ENCODE data around the gene DBNL.

DBNL gene

DNA sequence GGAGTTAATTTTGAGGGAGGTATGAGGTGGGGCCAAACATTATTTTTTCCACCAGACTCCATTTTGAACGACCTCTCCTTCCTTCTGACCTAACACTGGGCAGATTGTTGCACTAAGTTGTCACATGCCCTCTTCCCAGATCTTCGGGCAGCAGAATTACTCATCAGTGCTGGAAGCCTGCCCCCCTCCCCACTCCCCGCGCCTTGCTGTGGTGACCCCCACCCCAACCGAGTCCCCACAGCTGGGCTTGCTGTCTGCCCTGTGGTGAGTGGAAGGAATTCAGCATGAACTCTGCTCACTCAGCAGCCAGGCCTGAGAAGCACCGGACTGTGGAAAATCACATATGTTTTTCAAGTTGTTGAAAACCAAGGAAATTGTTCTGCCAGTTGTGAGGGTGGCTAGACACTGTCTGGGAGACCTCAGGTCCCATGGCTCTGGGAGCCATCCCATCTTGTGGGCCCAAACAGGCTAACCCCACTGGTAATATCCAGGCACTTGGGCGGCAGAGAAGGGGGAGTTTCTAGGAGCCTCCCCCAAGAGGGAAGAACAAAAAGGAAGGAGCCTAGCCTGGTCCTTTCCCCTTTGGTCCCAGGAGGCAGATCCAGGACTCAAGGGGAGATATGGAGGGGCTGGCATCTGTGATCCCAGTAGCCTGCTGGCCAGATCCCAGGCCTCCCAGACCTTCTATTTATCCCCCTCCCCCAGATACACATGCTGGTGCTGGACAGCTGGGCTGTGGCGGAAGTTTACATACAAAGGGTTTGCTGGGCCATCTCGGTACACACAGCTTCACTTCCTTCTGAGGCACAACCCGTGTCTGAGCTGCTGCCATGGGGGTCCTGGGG is 56.2 kb downstream of the DBNL start:
- peak; percentile 35 for DNase-seq

DNA sequence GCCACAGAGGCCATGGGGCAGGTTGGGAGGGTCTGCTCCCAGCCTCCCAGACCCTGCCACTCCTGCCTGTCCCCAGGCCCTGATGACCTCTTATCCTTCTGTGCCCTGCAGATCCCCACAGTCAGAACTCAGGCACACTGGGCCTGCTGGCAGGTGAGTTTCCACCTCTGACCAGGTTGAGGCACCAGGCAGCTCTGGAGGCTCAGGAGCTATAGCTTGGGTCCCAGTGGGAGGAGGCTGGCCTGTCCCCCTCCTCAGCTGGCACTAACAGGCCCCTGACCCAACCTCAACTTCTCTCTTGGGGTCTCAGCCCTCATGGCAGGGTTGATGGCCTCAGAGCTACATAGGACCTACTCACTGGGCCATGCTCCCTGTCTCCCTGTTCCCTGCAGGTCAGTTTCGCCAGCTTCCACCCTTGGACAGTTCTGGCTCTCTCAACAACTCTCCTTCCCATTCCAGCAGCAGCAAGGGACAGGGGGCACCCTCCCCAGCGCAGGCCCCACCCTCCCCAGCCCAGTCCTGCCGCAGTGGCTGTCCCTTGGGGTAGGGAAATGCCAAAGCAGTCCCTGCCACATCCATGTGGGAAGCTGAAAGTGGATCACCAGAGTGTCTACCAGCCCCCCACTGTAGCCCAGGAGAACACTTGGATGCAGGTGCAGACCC is 56.9 kb downstream of the DBNL start:
- no peak for DNase-seq

DNA sequence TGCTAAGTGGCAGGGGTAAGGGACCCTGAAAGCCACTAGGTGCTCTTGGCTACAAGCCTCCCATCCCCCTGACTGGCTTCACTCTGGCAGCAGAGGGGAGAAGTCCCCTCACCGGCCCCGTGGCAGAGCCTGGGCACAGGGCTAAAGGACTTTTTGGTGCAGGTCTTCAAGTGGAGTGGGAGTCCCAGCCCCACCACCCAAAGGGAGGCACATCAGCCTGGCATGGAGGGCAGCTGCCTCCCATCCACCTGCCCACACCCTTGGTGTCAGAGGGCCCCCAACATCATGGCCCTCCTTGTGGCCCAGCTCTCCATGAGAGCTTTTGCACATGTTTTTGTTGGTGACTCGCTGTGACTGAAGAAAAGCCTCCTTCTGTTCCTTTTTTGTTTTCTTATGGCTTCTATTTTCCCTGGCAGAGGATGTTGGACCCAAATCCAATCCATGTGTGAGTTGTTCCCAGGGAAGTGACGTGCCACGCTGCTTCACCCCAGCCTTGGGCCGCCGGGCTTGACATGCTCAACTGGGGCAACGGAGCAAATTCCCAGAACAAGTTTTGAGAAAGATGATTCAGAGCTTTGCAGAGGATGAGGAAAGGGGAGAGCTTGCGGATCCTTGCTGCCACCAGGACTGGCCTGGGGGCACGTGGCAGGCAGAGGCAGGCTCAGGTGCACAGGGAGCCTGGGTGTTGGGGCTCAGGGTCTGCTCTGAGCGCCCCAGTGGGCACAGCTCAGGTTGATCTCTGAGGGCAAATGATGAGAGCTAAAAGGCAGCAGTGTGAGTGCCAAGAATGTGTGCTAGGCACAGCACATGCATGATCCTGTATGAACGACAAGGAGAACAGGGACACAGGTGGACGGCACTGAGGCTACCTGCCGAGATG is 57.7 kb downstream of the DBNL start:
- DNase-seq: peak; percentile 41

DNA sequence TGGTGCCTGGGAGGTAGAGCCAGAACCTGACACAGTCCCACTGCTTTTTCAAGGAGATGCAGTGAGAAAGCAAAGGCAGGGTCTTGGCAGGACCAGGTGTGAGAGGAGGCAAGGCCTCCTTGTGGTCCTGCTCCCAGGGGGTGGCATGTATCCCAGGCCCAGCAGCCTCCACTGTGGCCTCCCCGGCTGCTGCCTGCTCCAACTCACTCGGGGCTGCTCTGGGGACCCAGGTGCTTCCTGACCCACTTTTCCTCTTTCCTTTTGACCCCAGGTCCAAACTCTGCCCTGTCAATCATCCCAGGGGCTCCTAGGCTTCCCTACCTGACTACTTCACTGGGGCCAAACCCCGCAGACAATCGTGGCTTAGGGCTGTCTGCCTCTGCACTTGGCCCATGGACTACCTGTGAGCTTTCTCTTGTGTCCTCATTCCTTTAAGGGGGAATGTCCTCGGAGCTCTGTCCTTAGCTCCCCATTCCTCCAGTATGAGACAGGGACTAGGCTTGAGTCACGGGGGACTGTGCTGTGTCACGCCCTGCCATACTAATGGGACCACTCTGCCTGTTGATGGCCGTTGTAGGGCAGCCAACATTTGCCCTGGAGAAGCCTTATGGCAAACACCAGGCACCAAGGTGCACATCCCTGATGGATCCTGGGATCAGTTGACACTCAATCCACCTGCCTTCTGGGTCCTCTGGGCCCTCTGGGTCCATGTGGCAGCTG is 58.5 kb downstream of the DBNL start:
- no peak for DNase-seq

DNA sequence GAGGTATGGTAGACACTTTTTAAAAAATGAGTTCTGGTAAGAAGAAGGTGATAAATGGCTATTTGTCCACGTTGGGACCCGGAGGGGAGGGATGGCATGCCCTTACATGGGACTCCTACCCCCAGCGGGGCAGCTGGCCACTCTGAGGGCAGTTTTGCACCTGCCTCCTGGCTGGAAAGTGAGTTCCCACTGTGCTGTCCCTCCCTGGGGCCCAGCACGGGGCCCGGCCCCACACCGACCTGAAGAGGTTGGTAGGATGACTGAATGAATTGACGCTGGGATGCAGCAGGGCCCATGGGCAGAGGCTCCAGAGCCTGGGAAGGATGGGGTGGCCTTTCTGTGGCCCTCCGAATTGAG is 59.0 kb downstream of the DBNL start:
- DNase-seq: no peak

DNA sequence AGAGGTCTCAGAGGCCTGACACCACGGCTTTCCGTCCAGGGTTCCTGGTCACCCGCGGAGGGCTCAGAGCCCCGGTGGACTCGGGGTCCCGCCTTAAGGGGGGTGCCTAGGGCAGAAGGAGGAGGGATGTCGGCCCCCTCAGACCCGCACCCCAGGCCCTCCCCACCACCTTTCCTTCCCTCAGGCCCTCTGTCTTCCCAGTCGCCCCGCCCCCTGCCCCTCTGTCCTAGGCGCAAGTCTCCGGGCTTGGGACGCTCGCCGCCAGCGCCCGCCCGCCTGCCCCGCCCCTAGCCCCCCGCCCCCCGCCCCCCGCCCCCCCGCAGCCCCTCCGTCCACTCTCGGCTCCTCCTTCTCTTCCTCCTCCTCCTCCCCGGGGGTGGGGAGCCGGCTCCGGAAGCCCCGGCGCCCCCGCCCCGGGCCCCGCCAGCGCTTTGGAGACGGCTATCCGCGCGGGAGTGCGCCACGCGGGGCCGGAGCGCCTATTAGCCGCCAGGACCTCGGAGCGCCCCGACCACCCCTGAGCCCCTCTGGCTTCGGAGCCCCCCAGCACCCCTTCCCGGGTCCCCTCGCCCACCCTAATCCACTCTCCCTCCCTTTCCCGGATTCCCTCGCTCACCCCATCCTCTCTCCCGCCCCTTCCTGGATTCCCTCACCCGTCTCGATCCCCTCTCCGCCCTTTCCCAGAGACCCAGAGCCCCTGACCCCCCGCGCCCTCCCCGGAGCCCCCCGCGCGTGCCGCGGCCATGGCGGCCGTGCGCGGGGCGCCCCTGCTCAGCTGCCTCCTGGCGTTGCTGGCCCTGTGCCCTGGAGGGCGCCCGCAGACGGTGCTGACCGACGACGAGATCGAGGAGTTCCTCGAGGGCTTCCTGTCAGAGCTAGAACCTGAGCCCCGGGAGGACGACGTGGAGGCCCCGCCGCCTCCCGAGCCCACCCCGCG is 59.7 kb downstream of the DBNL start, which contains the start of gene AEBP1:
AEBP1 (plus strand) TSS at position 423 of the 937 bp plus-strand sequence; CDS start at position 744, 321 bp downstream.
- no peak for DNase-seq

DNA sequence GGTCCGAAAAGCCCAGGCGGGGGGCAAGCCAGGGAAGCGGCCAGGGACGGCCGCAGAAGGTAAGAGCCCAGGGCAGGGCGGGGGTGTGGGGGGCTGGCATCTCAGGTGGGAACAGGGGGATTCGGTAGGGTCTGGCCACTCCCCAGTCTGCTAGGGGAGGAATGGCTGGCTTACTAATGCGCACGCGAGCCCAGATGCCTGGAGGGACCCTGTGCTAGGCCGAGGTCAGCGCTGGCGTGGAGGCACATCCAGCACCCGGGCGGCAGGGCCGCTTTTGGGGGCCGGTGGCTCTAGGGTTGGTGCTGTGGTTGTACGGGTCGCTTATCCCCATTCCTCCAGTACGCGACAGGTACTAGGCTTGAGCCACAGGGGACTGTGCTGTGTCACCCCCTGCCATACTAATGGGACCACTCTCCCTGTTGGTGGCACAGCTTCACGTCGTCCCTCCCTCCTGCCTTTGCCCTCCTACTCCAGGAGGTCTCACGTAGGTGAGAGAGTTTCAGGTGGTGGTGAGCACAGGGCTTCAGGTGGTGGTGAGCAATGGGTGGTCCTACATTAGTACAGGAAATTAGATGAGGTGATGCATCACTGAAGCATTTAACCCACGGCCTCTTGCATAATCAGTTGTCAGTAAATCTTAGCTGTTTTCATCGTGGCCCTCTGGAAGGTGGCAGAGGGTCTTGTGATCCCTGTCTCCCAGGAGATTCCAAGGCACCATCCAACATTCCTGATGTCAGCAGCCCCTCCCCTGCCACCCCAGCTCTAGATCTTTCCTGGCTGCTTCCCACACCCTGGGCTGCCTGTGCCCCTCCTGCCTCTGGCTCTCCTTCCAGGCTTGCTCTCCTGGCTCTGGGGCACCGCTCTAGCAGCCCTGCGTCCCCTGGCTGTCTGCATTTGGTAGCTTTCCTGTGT is 60.6 kb downstream of the DBNL start:
- DNase-seq: peak; percentile 41

DNA sequence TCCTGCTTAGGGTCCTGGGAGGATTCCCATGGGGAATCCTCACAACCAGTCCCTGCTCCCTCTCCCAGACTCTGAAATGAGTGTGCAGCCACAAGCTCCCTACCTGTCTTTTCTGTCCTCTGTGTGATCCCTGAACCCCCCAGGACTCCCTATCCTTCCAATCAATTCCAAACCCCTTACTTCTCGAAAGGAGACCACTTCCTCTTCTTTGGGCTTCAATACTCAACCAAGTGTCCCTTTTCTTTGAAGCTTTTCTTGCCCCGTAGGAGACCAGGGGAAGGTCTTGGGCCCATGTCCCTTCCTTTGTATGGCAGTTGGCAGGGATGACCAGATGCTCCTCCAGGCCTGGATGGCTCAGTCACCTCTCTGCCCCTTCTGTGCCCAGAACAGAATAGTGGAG is 61.3 kb downstream of the DBNL start:
- DNase-seq: no peak

DNA sequence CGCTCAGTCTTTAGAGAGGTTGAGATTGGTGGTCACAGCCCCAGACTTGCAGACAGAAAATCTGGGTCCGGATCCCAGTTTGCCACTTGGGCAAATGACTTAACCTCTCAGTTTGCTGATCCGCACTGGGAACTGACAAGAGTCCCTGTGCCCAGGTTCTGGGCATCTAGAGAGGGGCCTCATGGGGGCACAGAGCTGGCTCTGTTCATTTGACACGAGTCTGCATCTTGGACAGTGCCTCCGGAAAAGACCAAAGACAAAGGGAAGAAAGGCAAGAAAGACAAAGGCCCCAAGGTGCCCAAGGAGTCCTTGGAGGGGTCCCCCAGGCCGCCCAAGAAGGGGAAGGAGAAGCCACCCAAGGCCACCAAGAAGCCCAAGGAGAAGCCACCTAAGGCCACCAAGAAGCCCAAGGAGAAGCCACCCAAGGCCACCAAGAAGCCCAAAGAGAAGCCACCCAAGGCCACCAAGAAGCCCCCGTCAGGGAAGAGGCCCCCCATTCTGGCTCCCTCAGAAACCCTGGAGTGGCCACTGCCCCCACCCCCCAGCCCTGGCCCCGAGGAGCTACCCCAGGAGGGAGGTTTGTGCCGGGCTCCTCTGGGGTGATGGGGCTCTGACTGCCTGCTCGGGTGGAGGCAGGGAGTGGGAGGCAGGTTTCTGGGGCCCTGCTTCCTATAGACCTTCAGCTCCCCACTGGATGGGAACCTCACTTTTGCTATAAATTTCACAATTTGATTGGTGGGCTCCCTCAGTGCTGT is 62.0 kb downstream of the DBNL start:
- DNase-seq: no peak

DNA sequence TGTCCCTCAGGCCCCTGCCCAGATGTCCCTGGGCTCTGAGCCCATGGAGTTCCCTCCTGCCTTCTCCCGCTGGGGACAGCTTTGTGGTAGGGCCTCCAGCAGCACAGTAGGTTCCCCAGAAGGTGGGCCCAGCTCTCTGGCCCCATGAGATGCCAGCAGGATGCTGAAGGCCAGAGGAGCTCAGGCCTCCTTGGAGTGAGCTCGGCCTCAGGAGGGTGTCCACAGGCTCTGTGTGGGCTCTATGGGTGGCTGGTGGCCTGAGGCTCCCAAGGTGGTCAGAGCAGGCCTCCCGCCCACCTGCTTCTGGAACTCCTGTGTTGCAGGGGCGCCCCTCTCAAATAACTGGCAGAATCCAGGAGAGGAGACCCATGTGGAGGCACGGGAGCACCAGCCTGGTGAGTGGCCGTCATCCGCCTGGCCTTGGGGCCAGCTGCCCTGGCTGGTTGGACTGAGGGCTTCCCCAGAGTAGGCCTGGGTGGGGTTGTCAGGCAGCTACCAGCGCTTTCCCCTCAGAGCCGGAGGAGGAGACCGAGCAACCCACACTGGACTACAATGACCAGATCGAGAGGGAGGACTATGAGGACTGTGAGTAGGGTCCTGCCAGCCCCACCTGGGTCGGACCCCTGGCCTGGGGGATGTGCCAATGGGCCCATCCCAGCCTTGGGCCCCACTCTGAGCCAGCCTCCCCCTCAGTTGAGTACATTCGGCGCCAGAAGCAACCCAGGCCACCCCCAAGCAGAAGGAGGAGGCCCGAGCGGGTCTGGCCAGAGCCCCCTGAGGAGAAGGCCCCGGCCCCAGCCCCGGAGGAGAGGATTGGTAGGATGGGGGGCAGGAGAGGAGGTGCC is 62.8 kb downstream of the DBNL start:
- DNase-seq: no peak

DNA sequence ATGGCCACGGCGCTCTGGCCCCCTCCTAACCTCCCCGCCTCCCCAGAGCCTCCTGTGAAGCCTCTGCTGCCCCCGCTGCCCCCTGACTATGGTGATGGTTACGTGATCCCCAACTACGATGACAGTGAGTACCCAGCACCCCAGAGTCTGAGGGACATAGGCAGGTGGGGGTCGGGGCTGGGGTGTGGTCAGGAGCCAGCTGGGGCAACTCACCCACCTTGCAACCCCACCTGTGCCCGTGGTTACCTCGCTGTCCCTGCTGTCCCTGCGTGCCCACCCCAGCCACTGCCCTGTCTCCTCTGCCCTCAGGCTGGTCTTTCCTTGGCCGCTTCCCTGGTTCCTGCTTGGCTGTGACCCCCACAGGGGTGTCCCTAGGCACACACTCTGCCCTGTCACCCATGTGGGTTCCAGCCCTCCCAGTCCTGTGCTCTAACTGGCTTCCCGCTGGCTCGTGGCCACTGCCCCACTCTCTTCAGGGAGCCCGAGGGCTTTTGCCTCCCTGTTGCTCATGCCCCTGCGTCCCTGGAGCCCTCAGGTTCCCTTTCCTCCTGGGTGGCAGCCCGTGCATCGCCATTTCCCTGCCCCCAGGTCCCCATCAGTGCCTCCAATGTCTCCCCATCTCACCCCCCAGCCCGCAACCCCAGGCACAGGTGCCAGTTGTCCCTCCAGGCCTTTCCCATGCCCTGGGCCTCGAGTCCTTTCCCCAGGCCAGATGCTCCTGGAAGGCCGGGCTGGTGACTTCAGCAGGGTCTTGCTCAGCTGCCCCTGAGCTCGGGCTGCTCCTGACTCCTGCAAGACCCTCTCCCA is 63.7 kb downstream of the DBNL start:
- no peak for DNase-seq

DNA sequence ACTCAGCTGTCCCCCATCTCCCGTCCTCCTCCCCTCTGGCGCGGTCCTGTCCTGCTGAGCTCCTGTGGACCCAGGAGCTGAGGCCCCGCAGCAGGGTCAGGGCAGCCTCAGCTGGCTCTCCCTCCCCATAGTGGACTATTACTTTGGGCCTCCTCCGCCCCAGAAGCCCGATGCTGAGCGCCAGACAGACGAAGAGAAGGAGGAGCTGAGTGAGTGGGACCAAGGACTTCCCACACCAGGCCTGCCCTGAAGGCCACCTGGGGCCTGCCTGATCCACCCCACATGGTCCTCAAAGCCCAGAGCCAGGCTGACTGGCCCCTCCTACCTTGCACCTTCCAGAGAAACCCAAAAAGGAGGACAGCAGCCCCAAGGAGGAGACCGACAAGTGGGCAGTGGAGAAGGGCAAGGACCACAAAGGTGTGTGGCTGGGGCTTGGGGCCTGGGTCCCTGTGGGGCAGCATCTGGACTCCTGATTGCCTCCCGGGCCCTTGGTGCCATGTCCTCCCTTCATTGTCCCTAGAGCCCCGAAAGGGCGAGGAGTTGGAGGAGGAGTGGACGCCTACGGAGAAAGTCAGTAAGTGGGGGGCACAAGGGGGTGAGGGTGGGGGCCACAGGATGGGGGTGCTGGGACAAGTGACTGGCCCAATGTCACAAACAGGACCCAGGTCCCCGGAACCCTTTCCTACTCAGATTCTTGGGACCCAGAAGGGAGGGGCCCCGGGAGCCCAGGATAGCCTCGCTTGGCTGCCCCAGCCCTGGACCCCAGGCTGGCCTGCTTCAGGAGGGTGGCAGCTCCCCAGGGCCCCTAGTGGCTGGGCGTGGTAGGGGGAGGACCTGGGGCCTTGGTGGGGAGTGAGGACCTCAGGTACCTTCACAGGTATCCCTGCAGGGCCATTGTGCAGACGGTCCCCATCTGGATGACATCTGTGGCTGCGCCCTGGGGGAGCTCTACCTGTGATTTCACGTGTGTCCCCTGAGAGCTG is 64.6 kb downstream of the DBNL start:
- no peak for DNase-seq

DNA sequence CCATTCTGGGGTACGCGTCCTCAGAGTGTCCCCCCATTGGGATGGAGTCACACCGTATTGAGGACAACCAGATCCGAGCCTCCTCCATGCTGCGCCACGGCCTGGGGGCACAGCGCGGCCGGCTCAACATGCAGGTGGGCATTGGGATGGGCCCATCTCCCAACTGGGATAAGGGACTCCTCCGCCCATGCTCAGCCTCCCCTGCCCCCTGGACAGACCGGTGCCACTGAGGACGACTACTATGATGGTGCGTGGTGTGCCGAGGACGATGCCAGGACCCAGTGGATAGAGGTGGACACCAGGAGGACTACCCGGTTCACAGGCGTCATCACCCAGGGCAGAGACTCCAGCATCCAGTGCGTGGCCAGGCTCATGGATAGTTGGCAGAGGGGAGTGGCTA is 65.5 kb downstream of the DBNL start:
- DNase-seq: no peak

DNA sequence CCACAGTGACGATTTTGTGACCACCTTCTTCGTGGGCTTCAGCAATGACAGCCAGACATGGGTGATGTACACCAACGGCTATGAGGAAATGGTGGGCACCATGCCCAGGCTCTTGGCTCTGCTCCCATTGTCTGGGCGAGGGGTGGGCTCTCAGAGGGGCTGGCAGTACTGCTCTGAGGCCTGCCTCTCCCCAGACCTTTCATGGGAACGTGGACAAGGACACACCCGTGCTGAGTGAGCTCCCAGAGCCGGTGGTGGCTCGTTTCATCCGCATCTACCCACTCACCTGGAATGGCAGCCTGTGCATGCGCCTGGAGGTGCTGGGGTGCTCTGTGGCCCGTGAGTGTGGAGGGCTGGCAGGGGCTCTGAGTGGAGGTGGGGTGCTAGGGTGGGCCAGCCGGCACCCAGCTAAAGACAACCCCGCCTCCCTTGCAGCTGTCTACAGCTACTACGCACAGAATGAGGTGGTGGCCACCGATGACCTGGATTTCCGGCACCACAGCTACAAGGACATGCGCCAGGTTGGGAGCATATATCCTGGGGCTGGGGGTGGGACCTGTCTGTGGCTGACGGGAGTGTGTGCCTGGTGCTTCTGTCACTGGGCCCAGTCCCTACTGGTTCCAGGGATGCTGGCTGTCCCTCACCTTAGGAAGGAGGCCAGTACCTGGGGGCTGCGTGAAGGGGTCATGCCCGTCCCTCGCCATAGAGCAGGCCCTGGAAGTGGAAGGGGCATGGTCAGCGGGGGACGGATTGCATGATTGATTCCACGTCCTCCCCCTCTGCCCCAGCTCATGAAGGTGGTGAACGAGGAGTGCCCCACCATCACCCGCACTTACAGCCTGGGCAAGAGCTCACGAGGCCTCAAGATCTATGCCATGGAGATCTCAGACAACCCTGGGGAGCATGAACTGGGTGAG is 66.5 kb downstream of the DBNL start:
- no peak for DNase-seq

Measured in T1000 (cell line).